Measurements from ENCODE around the gene GHRHR. TPM values are rescaled to one million over a fixed set of nuclear protein-coding genes. Genes with fewer than 3 reads are reported as not detected.

Gene GHRHR
- total RNA-seq, 1 donor = not detected

- TF ChIP-seq, protein P1, sequence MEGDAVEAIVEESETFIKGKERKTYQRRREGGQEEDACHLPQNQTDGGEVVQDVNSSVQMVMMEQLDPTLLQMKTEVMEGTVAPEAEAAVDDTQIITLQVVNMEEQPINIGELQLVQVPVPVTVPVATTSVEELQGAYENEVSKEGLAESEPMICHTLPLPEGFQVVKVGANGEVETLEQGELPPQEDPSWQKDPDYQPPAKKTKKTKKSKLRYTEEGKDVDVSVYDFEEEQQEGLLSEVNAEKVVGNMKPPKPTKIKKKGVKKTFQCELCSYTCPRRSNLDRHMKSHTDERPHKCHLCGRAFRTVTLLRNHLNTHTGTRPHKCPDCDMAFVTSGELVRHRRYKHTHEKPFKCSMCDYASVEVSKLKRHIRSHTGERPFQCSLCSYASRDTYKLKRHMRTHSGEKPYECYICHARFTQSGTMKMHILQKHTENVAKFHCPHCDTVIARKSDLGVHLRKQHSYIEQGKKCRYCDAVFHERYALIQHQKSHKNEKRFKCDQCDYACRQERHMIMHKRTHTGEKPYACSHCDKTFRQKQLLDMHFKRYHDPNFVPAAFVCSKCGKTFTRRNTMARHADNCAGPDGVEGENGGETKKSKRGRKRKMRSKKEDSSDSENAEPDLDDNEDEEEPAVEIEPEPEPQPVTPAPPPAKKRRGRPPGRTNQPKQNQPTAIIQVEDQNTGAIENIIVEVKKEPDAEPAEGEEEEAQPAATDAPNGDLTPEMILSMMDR (IDR thresholded peaks at IDR 0.05; ENCODE audit: insufficient read depth, low read depth, low read length) = no peak
- DNase-seq (ENCODE audit: low read depth) = no peak
- H3K4me3 ChIP-seq (ENCODE audit: low read depth, low read length) = no peak overlapping the region
Observed at GRCh38 chr7:31020161-31020560, 56.4 kb downstream of the GHRHR start.

- H3K4me3 ChIP-seq (ENCODE audit: low read depth, low read length) = no peak overlapping the region
- no peak for DNase-seq (ENCODE audit: low read depth)
- TF ChIP-seq, protein P1 (IDR thresholded peaks at IDR 0.05; ENCODE audit: insufficient read depth, low read depth, low read length) = no peak
Observed at GRCh38 chr7:31020652-31021051, 56.9 kb downstream of the GHRHR start.

DNA sequence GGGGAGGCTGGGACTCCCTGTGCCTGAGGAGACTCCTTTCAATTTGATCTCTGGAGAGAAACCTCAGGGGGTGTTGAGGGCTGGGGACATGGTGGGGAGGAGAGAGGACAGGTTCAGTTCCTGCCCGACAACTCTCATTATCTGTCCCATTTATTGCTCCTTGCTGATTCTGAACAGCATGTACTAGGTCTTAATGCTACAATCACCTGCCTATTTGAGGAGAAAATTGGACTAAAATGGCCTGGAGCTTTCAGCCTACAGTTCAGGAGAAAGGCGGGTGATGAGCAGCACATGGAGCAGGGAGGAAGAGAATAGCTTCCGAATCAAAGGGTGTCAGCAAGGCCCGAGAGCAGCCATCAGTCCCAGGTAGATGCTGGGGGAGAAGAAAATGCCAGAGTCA, 58.4 kb downstream of the GHRHR start:
- no peak overlapping the region for H3K4me3 ChIP-seq (ENCODE audit: low read depth, low read length)
- TF ChIP-seq, protein P1 (IDR thresholded peaks at IDR 0.05; ENCODE audit: insufficient read depth, low read depth, low read length) = no peak
- DNase-seq (ENCODE audit: low read depth) = no peak

DNA sequence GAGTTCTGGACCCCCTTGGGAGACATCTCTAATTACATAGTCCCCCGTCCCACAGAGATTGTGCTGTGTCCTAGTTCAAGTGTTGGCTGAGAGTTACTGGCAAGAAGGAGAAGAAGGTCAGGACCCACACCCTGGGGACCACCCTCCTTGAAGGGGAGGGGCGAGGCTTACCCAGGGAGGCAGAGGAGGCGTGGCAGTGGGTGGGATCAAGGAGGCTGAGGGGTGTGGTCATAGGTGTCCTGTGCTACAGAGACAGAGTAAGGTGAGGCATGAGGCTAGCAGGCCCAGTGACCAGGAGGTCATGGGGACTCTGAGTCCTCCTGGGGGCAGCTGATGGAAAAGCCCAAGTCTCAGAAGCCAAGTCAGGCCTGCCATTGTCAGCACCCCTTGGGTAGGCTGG, 59.0 kb downstream of the GHRHR start:
- H3K4me3 ChIP-seq (ENCODE audit: low read depth, low read length) = no peak overlapping the region
- TF ChIP-seq, protein P1 (IDR thresholded peaks at IDR 0.05; ENCODE audit: insufficient read depth, low read depth, low read length) = no peak
- DNase-seq (ENCODE audit: low read depth) = no peak

DNA sequence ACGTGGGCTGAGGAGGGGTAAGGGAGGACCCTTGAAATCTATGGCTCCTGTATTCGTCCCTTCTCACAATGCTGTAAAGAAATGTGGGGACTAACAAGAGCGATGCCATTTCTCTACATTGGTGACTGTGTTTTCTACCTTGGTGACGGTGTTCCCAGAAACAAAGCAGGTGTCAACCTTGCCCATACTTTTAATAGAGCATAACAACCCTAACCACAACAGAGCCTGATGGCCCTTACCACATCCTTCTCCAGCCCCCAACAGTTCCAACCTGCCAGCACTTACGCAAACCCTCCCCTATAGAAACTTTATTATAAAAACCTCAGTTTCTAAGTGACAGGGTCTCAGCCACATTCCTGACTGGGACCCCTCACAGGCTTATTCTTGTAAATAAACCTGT, 60.1 kb downstream of the GHRHR start:
- no peak for DNase-seq (ENCODE audit: low read depth)
- TF ChIP-seq, protein P1 (IDR thresholded peaks at IDR 0.05; ENCODE audit: insufficient read depth, low read depth, low read length) = no peak
- H3K4me3 ChIP-seq (ENCODE audit: low read depth, low read length) = no peak overlapping the region

GRCh38 chr7:31027161-31027965, 63.6 kb downstream of the GHRHR start:
- TF ChIP-seq, protein P1 (IDR thresholded peaks at IDR 0.05; ENCODE audit: insufficient read depth, low read depth, low read length) = no peak
- DNase-seq (ENCODE audit: low read depth) = peak; percentile 1
- no peak overlapping the region for H3K4me3 ChIP-seq (ENCODE audit: low read depth, low read length)

DNA sequence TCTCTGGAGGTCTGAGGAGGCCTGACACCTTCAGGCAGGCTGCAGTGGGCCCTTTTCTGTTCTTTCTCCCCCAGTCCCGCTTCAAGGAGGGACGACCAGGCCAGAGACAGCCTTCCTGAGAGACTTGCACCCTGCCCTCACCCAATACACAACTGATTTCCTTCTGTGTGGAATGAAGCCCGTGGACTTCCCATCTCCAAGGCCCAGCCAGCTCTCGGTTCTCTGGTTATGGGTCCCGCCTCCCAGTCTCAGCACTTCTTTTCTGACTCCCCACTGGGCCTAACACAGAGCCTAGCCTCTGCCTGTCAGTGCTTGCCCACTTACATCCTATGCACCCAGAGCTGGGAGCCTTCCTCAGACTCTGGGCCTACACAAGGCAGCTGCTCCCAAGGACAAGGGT, 64.3 kb downstream of the GHRHR start:
- H3K4me3 ChIP-seq (ENCODE audit: low read depth, low read length) = no peak overlapping the region
- TF ChIP-seq, protein P1 (IDR thresholded peaks at IDR 0.05; ENCODE audit: insufficient read depth, low read depth, low read length) = no peak
- no peak for DNase-seq (ENCODE audit: low read depth)

Data from fibroblast of villous mesenchyme (primary cell).